Stomach (tissue), 9 donors: ENCODE results near the gene ACACA. TPM values are rescaled to one million over a fixed set of nuclear protein-coding genes. Genes with fewer than 3 reads are reported as not detected.

Experiments
- DNase-seq, 2 donors: peaks; one replicate each; pipeline versions ENCODE4 v3.0.0 to v3.0.0-alpha.2; 2013 to 2019
- H3K27ac ChIP-seq, 5 donors: fragments of 200-600 bp in 4 of 5; sonication (generic) in 4 of 5; one replicate each; pipeline ENCODE4 v1.5.1; 2013 to 2019; ENCODE audit warnings: mild to moderate bottlenecking in 1 of 5, moderate library complexity in 1 of 5
- H3K27me3 ChIP-seq, 3 donors: fragments of 200-600 bp; sonication (generic); one replicate each; pipeline ENCODE4 v1.5.1; 2017 to 2019; ENCODE audit warnings: mixed run types in 1 of 3
- H3K36me3 ChIP-seq, 4 donors: fragments of 200-600 bp; sonication (generic); 1 replicate in 3 of 4; 2 replicates in 1 of 4; pipeline ENCODE4 v1.5.1; 2016 to 2019
- H3K4me1 ChIP-seq, 4 donors: fragments of 200-600 bp; sonication (generic); one replicate each; pipeline ENCODE4 v1.5.1; 2016 to 2019
- H3K4me3 ChIP-seq, 4 donors: fragments of 200-600 bp; sonication (generic) in 3 of 4; one replicate each; pipeline ENCODE4 v1.5.1; 2016 to 2019; ENCODE audit warnings: mild to moderate bottlenecking in 1 of 4
- H3K9me3 ChIP-seq, 4 donors: fragments of 200-600 bp; sonication (generic); one replicate each; pipeline ENCODE4 v1.5.1; 2016 to 2019
- EP300 ChIP-seq: sonication (generic); formaldehyde crosslinking; IDR thresholded peaks from one replicate; pipeline ENCODE4 v1.6.1; 2017; ENCODE audit warnings: antibody characterized with exemption
- POLR2A ChIP-seq, 4 donors: fragments of 450-650 bp; IDR thresholded peaks; one replicate each; pipeline ENCODE4 v1.6.1; 2016; ENCODE audit warnings: antibody characterized with exemption in 4 of 4, control low read depth in 2 of 4, mild to moderate bottlenecking in 1 of 4, moderate library complexity in 1 of 4
- POLR2AphosphoS5 ChIP-seq, 3 donors: sonication (generic); formaldehyde crosslinking; IDR thresholded peaks; one replicate each; pipeline ENCODE4 v1.6.1; 2016; ENCODE audit warnings: antibody characterized with exemption in 3 of 3
- WGBS, 5 donors: extraction: QIAGEN DNeasy Blood & Tissue Kit in 3 of 5; methylation state at CpG; one replicate each; pipeline versions ENCODE4 v1.1.5 to v1.1.7; 2013 to 2018; 5-methylcytosine and 5-hydroxymethylcytosine counted together
- intact Hi-C: fragments of 100-400 bp; cut with DNase I; formaldehyde crosslinking; loops from one replicate; pipeline ENCODE4 v1.15.1; 2023; ENCODE audit warnings: low total_unique reads
- polyA plus RNA-seq, 3 donors: library from polyadenylated mRNA; stranded (reverse); fragments of 200-250 nt; gene quantifications; one replicate each; pipeline ENCODE4 v1.2.3, GENCODE V29; 2013
- total RNA-seq, 5 donors: library from RNA; depleted of rRNA; stranded (reverse); fragments of >200 nt; gene quantifications; one replicate each; pipeline versions ENCODE4 v1.1.0 to v1.2.3, GENCODE V29; 2014 to 2016
- TF ChIP-seq, protein P1 (sequence below), 7 experiments: fragments of 450-650 bp in 4 of 7; fragments of 200-600 bp in 3 of 7; sonication (generic) in 3 of 7; IDR thresholded peaks; one replicate each; pipeline ENCODE4 v1.5.1; 2016 to 2019; ENCODE audit warnings: antibody characterized with exemption in 7 of 7, control low read depth in 2 of 7, mild to moderate bottlenecking in 1 of 7
- donor health status: healthy with polysubstance abuse.
- donor health status: Bipolar disorder and iron deficiency.
- donor health status: healthy.

Gene ACACA
- total and polyA plus RNA-seq, 8 donors, result 9.9 to 59.8 (median 27.7) TPM

DNA sequence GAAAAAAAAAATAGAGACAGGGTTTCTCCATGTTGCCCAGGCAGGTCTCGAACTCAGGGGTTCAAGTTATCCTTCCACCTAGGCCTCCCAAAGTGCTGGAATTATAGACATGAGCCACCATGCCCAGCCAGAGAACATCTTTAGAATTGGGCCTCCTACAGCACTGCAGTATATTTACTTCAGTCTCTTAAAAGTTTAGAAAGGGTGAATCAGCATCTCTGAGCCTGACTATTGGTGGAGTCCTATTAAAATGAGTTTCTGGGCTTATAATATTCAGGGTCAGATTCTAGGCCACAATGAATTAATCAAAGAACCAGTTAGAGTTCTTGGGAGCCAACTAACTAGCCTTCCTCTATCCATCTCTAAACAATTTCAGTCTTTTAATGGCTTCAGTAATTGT is 22.8 kb upstream of the ACACA start:
- DNase-seq, result no peak
- H3K9me3 ChIP-seq, result no peaks in the 10 kb centered on the region
- 94 to 100% (median 97%) methylated on average over 1 of the region's 1 CpG for WGBS, 5 donors
- no peaks in the 10 kb centered on the region for H3K27me3 ChIP-seq
- no peak overlapping the region for H3K4me3 ChIP-seq
- intact Hi-C loops, result no loop called here
- TF ChIP-seq EP300, result no peak
- TF ChIP-seq, protein P1, sequence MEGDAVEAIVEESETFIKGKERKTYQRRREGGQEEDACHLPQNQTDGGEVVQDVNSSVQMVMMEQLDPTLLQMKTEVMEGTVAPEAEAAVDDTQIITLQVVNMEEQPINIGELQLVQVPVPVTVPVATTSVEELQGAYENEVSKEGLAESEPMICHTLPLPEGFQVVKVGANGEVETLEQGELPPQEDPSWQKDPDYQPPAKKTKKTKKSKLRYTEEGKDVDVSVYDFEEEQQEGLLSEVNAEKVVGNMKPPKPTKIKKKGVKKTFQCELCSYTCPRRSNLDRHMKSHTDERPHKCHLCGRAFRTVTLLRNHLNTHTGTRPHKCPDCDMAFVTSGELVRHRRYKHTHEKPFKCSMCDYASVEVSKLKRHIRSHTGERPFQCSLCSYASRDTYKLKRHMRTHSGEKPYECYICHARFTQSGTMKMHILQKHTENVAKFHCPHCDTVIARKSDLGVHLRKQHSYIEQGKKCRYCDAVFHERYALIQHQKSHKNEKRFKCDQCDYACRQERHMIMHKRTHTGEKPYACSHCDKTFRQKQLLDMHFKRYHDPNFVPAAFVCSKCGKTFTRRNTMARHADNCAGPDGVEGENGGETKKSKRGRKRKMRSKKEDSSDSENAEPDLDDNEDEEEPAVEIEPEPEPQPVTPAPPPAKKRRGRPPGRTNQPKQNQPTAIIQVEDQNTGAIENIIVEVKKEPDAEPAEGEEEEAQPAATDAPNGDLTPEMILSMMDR (IDR thresholded peaks at IDR 0.05), result no peak
- peaks cover 49 to 86% (median 84%) of the 10 kb centered on the region in 4 donors for H3K36me3 ChIP-seq
- H3K27ac ChIP-seq, result no peak overlapping the region
- no peaks in the 10 kb centered on the region for H3K4me1 ChIP-seq

DNA sequence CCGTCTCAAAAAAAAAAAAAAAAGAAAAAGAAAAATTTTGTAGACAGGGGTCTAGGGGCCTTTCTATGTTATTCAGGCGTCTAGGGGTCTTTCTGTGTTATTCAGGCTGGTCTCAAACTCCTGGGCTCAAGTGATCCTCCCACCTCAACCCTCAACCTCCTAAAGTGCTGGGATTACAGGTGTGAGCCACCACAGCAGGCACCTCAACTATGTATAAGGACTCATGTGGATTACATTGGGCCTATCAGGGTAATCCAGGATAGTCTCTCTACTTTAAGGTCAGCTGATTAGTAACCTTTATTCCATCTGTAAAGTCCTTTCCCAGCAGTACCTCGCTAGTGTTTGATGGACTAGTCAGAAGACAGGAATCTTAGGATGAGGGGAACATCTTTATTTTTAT is 22.4 kb upstream of the ACACA start:
- TF ChIP-seq POLR2A (IDR thresholded peaks at IDR 0.05), result no peak
- no peak for TF ChIP-seq POLR2AphosphoS5 (IDR thresholded peaks at IDR 0.05)
- TF ChIP-seq EP300, result no peak
- TF ChIP-seq, protein P1 (IDR thresholded peaks at IDR 0.05), result no peak
- H3K4me3 ChIP-seq, result no peak overlapping the region
- no peaks in the 10 kb centered on the region for H3K27me3 ChIP-seq
- WGBS, 5 donors, result 97 to 100% (median 98%) methylated on average over 3 of the region's 3 CpGs
- H3K27ac ChIP-seq, result no peak overlapping the region
- H3K36me3 ChIP-seq, result peaks cover 53 to 87% (median 87%) of the 10 kb centered on the region in 4 donors
- H3K4me1 ChIP-seq, result no peaks in the 10 kb centered on the region
- no peak for DNase-seq
- no peaks in the 10 kb centered on the region for H3K9me3 ChIP-seq
- intact Hi-C loops, result no loop called here

DNA sequence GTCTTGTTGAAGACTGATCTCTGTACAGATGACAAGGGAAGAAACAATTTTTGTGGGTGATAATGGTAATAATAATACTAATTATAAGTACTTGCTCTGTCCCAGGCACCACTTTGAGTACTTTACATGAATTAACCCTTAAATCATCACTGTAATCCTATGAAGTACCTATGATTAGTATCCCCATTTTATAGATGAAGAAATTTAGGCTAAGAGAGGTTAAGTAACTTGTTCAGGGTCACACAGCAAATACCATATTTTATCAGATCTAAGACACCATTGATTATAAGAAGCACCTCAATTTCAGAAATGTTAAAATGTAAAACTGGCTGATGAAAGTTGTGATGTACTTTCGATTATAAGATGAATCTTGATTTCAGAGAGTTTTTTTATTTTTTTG is 18.6 kb upstream of the ACACA start:
- WGBS, 5 donors, result 88 to 97% (median 93%) methylated on average over 1 of the region's 1 CpG
- H3K27me3 ChIP-seq, result no peaks in the 10 kb centered on the region
- H3K4me1 ChIP-seq, result no peaks in the 10 kb centered on the region
- H3K36me3 ChIP-seq, result peaks cover 60 to 94% (median 88%) of the 10 kb centered on the region in 4 donors
- H3K9me3 ChIP-seq, result no peaks in the 10 kb centered on the region
- DNase-seq, result no peak
- intact Hi-C loops, result no loop called here
- no peak overlapping the region for H3K27ac ChIP-seq
- no peak for TF ChIP-seq EP300
- no peak for TF ChIP-seq POLR2AphosphoS5 (IDR thresholded peaks at IDR 0.05)
- no peak for TF ChIP-seq POLR2A (IDR thresholded peaks at IDR 0.05)
- TF ChIP-seq, protein P1 (IDR thresholded peaks at IDR 0.05), result no peak
- H3K4me3 ChIP-seq, result no peak overlapping the region

DNA sequence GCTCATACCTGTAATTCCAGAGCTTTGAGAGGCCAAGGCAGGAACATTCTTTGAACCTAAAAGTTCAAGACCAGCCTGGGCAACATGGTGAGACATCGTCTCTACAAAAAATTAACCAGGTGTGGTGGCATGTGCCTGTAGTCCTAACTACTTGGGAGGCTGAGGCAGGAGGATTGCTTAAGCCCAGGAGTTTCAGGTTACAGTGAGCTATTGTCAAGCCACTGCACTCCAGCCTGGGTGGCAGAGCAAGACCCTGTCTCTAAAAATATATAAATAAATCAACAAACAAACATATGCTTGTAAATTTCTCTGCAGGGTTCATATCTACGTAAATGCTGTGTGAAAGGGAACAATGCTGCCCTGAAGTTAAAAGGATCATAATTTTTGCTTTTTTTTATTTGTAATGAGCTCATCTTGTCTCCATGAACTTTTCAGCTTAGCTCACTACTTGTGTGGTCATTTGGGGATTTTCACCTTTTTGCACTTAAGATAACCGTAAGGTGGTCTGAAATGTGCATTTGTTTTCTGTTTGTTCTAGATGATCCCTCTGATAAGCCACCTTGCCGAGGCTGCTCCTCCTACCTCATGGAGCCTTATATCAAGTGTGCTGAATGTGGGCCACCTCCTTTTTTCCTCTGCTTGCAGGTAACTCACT is 16.5 kb upstream of the ACACA start:
- 64 to 86% (median 77%) methylated on average over 4 of the region's 4 CpGs for WGBS, 5 donors
- Histone ChIP-seq H3K27me3 (no peaks in the 10 kb centered on the region), H3K27ac (no peak overlapping the region), H3K9me3 (no peaks in the 10 kb centered on the region), H3K4me1 (no peaks in the 10 kb centered on the region), H3K36me3 (peaks cover 58 to 96% (median 91%) of the 10 kb centered on the region in 4 donors), H3K4me3 (no peak overlapping the region)
- intact Hi-C loops, result no loop called here
- no peak for TF ChIP-seq POLR2A (IDR thresholded peaks at IDR 0.05)
- TF ChIP-seq EP300, result no peak
- no peak for TF ChIP-seq POLR2AphosphoS5 (IDR thresholded peaks at IDR 0.05)
- TF ChIP-seq, protein P1 (IDR thresholded peaks at IDR 0.05), result no peak
- no peak for DNase-seq
